HG02852 (cell line): ENCODE data around the gene GPR31.

Experiments used
- ATAC-seq: cut with Tn5 transposase; IDR thresholded peaks from one replicate; pipeline ENCODE4 v1.9.1; 2021; ENCODE audit warnings: mild to moderate bottlenecking, moderate library complexity; ENCODE audit not compliant: unreplicated experiment

The GPR31 gene

GRCh38 chr6:167140589-167141474 lies 16.9 kb downstream of the GPR31 start:
- no peak for ATAC-seq

DNA sequence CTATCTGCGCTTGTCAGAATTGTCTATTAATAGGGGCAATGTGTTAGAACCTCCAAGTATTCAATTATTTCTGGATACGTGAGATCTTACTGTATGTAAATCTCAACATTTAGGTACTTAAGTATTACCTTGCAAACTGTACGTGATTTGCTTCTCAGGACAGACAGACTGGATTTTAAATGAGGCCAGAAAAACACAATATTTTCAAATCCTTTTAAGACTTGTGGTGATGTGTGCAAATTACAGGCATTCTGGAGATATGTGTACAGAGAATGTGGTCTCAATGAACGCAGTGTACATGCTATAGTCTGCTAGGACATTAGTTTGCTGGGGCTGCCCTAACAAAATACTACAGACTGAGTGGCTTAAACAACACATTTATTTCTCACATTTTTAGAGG lies 18.0 kb downstream of the GPR31 start:
- no peak for ATAC-seq

DNA sequence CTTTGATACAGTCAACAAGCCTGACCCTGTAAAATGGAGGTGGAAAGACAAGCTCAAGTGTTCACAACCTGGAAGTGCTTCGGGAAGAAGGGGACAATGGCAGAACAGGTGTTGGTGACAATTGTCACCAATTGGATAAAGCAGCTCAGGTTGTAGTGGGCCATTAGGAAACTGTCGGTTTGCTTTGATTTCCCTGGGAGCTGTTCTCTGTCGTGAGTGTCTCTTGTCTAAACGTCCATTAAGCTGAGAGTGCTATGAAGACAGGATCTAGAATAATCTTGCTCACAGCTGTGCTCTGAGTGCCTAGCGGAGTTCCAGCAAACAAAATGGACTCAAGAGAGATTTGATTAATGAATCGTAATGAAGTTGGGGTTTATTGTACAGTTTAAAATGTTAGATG lies 19.9 kb downstream of the GPR31 start:
- no peak for ATAC-seq

GRCh38 chr6:167137081-167137480 lies 20.7 kb downstream of the GPR31 start:
- no peak for ATAC-seq

- no peak for ATAC-seq
Measured at GRCh38 chr6:167136376-167136775, 21.4 kb downstream of the GPR31 start.

DNA sequence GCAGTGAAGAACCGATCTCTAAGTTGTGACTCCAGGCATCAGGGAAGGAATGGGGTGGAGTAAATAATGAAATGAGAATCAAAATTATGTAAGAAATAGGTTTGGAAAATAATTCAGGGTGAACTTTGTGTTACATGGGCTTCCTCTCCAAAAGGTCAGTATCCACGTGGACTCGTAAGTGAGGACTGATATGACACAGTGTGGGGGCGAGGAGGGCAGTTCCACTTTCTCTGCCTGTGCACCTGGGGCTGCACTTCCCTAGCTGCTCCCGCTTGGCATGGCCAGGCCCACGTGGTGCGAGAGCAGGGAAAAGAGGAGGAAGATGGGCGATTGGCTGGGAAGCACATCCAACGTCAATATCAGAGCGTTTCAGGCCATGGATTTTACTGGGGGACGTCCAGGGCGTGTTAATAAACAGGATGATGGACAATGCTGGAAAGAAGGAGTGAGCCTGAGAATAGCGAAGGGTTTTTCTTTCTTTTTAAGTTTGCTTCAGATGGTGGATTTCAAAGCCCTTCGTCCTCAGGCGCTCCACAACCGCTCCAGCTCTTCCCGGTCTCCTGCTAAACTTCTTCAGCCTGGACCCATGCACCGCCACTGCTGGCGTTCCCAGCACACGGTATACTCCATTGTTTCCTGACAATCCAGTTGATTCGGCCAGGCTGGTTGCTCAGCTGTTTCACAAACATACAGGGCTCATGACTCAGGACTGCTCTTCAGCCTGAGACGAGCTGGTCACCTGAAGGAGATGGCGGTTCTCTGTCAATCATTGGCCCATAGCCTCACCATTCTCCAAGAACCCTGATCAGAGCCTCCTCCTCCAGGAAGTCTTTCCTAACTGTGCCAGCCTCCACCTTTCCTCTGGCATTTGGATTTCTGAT lies 23.1 kb downstream of the GPR31 start:
- no peak for ATAC-seq

DNA sequence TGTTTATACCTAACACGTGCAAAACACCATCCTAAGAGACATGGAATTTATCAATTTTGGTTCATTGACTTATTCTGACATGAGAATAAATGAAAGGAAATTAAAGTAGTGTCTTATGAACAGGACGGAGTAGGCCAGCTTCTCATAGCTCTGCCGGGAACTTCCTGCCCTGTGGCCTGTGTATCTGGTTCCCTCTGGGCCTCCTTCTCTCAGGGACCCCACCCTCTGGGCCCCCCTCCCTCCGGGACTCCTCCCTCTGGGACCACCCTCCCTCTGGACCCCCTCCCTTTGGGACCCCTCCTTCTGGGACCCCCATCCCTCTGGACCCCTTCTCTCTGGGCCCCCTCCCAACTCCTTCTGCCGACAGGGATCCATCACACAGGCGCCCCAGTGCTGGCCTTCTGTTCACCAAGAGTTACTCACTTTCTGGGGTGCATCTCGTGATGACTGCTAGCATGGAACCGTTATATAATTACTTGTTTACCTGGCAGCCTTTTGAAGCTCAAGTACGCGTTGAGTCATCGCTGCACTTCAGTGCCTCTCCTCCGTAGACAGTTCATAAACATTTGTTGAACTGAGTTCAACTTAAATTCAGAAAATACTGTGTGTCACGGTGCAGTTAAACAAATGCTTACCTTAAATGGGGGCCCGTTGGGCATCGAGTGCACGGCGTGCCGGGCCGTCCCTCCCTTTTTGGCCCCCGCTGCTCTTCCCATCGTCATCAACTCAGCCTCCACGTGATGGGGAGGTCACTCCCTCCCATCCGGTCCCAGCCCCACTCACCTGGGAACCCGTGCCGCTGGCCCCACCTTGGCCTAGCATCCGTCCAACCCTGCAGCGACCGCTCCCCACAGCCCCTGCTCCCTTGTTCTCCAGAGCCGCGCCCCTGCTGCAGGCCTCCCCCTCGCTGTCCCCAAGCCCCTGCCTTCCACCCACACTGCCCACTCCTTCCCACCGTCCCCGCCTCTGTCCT lies 26.8 kb downstream of the GPR31 start:
- ATAC-seq, result peak; percentile 52

- peak; percentile 54 for ATAC-seq
Measured at GRCh38 chr6:167130008-167130677, 27.6 kb downstream of the GPR31 start.

DNA sequence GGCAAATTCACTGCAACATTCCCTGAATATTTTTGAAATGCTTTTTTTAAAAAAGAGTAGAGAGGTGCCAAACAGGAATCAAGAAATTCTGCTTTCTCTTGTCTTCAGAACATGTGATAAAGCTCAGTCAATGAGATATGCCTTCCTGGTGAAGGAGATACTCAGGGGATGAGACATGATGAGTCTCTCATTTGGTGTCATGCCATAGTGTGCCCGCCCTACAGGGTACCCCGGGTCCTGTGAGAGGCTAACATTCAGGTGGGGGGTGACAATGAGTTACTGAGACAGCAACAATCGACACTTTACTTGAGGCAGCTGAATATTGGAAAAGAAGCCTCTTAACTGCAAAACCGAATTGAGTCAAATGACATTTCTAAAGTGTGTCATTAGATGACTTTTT lies 28.2 kb downstream of the GPR31 start:
- ATAC-seq, result peak; percentile 1

GRCh38 chr6:167129159-167129558 lies 28.6 kb downstream of the GPR31 start:
- ATAC-seq, result no peak

DNA sequence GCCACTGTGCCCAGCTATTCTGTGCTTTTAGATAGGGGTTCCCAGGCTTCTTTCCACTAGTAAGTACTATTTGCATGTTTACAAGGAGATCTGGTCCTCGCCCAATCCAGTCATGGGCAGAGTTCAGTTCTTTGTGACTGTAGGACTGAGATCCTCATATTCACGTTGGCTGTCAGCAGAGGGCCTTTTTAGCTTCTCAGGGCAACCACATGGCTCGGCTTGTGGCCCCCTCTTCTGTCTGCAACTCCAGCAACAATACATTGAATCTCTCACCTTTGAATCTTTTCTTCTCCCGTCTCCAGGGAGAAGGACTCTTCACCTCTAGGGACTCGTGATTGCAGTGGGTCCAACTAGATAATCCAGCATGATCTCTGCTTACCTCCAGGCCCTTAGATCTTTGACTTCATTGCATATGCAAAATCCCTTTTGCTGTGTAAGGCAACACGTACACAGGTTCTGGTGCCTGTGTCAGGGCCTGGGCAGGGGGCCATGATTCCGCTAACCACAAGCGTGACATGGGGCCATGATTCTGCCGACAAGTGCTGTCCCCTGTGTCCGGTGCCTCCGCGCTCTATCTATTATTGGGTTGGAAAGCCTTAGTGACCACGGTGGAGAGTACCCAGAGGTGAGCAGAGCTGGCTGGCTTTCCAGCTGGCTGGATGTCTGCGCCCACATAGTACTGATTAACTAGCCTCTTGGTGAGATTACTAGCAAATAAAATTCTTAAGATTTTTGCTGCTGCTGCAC lies 29.8 kb downstream of the GPR31 start:
- ATAC-seq, result no peak

GRCh38 chr6:167125855-167126349 lies 31.9 kb downstream of the GPR31 start:
- no peak for ATAC-seq

DNA sequence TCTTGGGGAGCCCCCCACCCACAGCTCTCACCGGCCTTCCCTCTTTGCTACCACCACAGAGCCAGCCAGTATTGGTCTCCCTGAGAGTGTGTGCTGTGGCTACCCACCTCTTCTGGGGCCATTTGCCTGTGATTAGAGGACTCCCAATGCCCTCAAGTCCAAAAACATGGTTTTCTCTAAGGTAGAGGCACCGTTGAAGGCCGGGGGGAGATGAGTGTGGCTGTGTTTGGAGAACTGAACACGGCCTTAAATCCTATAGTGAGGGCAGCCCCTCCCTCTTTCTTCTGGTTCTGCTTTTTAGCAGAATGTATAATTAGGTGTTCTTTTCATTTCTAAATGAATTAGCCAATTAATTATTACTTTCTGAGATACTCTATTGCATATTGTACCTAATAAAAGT lies 32.4 kb downstream of the GPR31 start:
- no peak for ATAC-seq

GRCh38 chr6:167124753-167125152 lies 33.0 kb downstream of the GPR31 start:
- no peak for ATAC-seq

DNA sequence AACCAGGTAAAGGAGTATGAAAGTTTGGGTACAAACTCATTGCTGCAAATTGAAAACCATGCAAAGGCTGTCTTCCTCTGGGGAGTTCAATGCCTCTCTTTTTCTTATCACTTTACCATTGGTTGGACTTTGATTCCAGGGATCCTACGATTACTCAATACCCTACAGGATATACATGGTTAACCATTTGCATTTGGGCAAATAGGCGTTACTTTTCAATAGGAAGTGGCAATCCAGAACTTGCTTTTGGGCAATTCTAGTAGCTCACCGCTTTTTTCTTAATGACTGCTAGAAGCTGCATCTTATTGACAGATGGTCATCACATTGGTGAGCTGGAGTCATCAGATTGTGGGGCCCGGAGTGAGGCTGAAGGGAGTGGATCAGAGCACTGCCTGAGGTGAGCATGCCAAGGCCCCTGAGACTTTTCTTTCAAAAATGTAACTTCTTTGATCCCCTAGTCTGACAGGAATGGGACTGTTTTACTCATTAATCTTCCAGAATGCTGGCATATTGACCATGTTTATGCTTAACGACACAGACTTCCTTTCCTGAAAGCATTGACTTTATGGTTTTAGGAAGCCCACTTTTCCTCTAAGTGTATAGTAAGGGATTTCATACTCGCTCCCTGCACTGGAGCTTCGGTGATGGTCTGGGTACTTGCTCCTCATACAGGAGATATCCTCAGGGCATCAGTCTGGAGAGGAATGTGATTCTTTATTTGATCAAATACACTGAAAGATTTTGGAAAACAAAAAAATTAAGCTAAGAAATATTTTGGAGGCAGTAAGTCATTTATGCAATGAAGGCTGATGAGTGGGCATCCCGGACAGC lies 34.7 kb downstream of the GPR31 start, which contains the start of gene CCR6:
TSS of gene CCR6 (plus strand) at position 270 of the 831 bp plus-strand sequence. CDS start 13,039 bp downstream, outside the sequence.
- ATAC-seq, result no peak

DNA sequence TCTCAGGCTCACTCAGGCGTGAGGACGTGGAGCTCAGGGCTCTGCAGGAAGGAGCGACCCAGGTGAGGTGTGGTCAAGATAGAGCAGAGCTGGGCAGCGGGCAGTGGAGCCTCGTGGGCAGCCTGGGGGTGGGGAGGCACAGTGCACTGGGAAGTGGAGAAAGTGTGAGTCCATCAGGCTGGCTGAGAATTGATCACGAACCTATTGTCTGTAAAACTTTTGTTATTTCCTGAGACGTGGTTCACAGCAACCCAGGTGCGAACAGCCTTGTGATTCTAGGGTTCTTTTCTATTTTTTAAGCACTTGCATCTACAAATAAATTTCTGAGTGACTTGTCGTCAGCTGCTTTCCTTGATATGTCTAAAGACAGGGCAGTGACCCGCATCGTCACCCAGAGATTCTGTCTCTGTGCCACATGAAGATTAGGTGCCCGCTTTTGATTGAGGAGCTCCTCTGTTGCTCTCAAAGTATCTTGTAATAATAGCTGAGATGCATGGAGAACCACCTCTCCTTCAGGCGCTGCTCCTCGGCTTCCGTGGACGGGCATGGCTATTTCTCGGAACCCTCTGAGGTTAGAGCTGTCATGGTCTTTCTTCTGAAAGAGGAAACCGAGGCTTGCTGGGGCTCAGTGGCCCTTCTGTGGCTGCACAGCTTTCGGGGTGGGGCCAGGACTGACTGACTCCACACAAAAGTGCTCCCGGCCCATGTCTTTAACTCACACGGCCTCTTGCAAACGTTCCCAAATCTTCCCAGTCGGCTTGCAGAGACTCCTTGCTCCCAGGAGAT lies 35.5 kb downstream of the GPR31 start:
- ATAC-seq, result peak; percentile 43

GRCh38 chr6:167121335-167121841 lies 36.4 kb downstream of the GPR31 start:
- no peak for ATAC-seq
